ENCODE measurements around the gene FAM163B. TPM values are rescaled to one million over a fixed set of nuclear protein-coding genes. Genes with fewer than 3 reads are reported as not detected.

FAM163B gene
- total RNA-seq, 4 donors from 2014 or later, result not detected

DNA sequence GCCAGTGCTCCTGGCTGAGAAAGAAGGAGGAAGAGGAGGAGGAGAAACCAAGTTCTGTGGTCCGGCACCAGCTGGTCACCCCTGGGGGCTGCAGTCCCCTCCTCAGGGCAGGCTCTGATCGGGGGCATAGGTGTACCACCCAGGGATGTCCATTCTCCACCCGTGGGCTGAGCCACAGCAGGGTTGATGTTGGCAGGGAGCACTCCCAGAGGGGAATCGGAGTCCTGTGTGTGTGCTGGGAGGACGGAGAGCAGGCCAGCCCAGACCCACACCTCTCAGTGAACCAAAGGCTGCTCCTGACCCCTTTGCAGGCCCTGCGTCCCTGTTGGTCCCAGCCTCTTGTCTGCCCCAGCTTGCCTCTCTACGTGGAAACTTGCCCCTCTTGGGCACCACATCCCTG is 79.3 kb downstream of the FAM163B start:
- TF ChIP-seq, protein P1, sequence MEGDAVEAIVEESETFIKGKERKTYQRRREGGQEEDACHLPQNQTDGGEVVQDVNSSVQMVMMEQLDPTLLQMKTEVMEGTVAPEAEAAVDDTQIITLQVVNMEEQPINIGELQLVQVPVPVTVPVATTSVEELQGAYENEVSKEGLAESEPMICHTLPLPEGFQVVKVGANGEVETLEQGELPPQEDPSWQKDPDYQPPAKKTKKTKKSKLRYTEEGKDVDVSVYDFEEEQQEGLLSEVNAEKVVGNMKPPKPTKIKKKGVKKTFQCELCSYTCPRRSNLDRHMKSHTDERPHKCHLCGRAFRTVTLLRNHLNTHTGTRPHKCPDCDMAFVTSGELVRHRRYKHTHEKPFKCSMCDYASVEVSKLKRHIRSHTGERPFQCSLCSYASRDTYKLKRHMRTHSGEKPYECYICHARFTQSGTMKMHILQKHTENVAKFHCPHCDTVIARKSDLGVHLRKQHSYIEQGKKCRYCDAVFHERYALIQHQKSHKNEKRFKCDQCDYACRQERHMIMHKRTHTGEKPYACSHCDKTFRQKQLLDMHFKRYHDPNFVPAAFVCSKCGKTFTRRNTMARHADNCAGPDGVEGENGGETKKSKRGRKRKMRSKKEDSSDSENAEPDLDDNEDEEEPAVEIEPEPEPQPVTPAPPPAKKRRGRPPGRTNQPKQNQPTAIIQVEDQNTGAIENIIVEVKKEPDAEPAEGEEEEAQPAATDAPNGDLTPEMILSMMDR (IDR thresholded peaks at IDR 0.05; ENCODE audit: low read depth), result no peak

DNA sequence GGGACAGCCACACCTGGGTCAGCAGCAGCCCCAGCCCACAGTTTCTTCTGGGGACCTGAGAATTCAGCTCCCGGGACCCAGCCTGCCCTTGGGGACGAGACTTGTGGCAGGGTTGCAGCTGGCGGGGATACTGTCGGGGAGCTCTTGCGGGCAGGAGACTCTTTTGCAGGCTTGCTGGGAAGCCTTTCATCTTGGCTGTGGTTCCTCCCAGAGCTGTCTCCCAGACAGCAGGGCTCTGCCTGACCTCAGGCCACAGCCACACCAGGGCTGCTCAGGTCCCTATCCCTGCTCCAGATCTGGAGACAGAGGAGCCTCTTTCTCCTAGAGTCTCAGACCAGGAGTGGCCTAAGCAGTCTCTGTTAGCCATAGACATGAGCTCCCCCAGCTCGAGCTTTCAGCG is 79.7 kb downstream of the FAM163B start:
- TF ChIP-seq, protein P1 (IDR thresholded peaks at IDR 0.05; ENCODE audit: low read depth), result no peak

DNA sequence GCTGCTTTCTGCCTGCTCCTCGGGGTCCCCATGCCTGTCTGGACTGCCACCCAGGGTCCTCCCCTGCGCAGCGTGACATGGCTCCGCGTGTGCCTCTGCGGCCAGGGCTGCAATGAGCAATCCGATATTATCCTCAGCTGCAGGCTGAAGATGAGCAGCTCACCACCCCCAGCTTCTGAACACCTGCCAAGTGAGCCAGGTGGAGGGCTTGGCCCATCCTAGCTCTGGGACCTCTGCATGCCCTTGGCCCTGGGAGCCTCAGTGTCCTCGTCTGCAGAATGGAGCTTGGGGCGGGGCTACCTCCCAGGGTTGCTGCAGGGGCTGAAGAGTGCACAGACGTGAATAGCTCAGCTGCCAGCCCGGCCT is 80.3 kb downstream of the FAM163B start:
- TF ChIP-seq, protein P1 (IDR thresholded peaks at IDR 0.05; ENCODE audit: low read depth), result no peak

DNA sequence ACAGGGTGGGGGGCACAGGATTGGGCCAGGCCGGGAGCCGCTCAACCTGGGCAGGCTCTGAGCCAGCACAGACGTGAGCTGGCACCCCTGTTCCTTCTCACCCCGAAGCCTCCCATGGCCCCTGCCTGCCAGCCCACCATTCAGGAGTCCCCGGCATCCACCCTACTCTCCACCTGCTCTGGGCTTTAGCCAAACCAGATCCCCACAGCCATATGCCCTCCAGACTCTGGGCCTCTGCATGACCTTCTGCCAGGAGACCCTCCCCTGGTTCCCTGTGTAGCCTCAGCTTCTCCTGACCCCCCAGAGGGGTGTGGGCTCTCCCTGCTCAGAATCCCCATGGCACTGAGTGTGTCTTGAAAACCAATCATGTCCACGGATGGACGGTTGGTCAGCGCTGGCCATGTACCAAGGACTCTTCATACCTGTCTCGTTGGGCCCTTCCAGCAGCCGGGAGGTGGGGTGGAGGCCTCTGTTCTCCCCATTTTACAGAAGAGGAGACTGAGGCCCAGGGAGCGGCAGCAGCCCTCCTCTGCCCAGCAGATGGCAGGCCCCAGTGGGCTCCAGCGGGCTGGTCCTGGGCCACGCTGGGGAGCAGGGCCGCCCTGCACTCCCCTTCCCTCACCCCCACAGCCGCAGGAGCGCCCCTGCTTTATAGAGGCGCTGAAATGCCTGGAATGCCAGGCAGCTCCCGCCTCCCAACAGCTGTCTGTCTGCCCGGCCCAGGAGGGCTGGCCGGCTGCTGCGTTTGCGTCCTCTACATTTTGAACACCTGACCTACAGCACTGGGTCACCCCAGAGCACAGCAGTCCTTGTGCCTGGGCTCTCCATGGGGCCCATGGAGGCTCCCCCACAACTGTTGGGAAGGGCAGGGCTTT is 81.0 kb downstream of the FAM163B start:
- TF ChIP-seq, protein P1 (IDR thresholded peaks at IDR 0.05; ENCODE audit: low read depth), result no peak

DNA sequence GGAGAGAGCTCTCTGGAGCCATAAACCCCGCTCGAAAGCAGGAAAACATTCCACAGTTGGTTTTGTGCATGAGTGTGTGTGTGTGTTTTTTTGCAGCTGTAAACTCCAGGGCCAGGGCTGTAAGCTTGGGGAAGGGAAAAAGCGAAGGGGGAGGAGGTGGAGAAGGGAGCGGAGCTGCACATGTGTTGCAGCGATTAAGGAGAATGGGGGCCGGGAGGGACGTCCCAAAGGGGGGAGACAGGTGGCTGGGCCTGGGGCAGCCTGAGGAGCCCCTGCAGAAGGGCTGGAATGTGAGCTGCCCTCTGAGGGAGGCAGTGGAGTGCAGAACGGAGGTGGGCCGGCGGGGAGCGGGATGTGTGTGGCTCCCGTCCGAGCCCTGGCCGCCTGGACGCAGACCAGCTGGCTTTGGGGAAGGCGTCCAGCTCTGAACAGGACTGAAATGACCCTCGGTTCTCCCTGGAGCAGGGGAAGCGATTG is 81.7 kb downstream of the FAM163B start:
- TF ChIP-seq, protein P1 (IDR thresholded peaks at IDR 0.05; ENCODE audit: low read depth), result no peak

Other genes with a start within 250 kb of the FAM163B start
- 100 to 1,000 TPM; 104 to 176 (median 139) TPM for gene SURF4, start 233.3 kb downstream of the FAM163B start, total RNA-seq
- gene STKLD1, start 233.0 kb downstream of the FAM163B start, total RNA-seq, result under 1 TPM in 2 of 4 donors, not detected in 2; 0.44 to 0.68 TPM
- 10 to 100 TPM; 11.6 to 17.0 (median 16.6) TPM for gene REXO4, start 191.4 kb downstream of the FAM163B start, total RNA-seq
- gene ADAMTS13, start 187.0 kb downstream of the FAM163B start, total RNA-seq, result 1 to 10 TPM in 3 of 4 donors, not detected in 1; 1.9 to 2.2 (median 2.0) TPM
- 1 to 10 TPM; 2.5 to 5.3 (median 3.4) TPM for gene CACFD1, start 149.4 kb downstream of the FAM163B start, total RNA-seq
- 1 to 10 TPM; 1.0 to 5.1 (median 3.0) TPM for gene SLC2A6, start 130.3 kb downstream of the FAM163B start, total RNA-seq
- not detected for gene MYMK, start 84.4 kb downstream of the FAM163B start, total RNA-seq
- under 1 TPM; 0.34 to 0.75 (median 0.57) TPM for gene ADAMTSL2, start 74.7 kb downstream of the FAM163B start, total RNA-seq
- not detected for gene DBH, start 27.0 kb upstream of the FAM163B start, total RNA-seq
- under 1 TPM in 3 of 4 donors, not detected in 1; 0.34 to 0.88 (median 0.57) TPM for gene SARDH, start 129.0 kb upstream of the FAM163B start, total RNA-seq

Measured in subcutaneous adipose tissue (tissue), 4 donors.